ENCODE data around the gene TMEM132D. TPM values are rescaled to one million over a fixed set of nuclear protein-coding genes. Genes with fewer than 3 reads are reported as not detected.

Gene TMEM132D
- total RNA-seq, 5 donors from 2014 or later (not counting 1 experiment from before 2014, with no cell fraction given) = not detected

GRCh38 chr12:129381715-129382114 is 522.1 kb downstream of the TMEM132D start:
- CTCF ChIA-PET = no interaction called here
- Histone ChIP-seq H3K9me3 (no peaks in the 10 kb centered on the region), H3K36me3 (ENCODE audit: control insufficient read depth in 2 of 2, extremely low read depth in 1 of 2, insufficient read depth in 1 of 2, low read length in 1 of 2) (no peaks in the 10 kb centered on the region), H3K27ac (ENCODE audit: low read length) (no peak overlapping the region), H3K4me3 (ENCODE audit: control insufficient read depth in 1 of 2, extremely low read depth in 1 of 2, low read length in 1 of 2) (no peak overlapping the region), H3K27me3 (replicated peaks in 1 of 2; ENCODE audit: control insufficient read depth in 2 of 2, extremely low read depth in 1 of 2, insufficient read depth in 2 of 2, low read length in 1 of 2) (no peaks in the 10 kb centered on the region), H3K4me1 (ENCODE audit: control insufficient read depth in 1 of 2, extremely low read depth in 1 of 2, insufficient read depth in 2 of 2, low read length in 2 of 2) (no peaks in the 10 kb centered on the region)
- Mint-ChIP-seq H3K27ac (no peak overlapping the region), H3K4me3 (no peak overlapping the region), H3K4me1 (no peaks in the 10 kb centered on the region), H3K36me3 (no peaks in the 10 kb centered on the region), H3K27me3 (no peaks in the 10 kb centered on the region), H3K9me3 (peaks cover 0 to 8% (median 4%) of the 10 kb centered on the region in 3 donors)
- DNase-seq (no peak), ATAC-seq (replicated peaks in 1 of 4) (no peak)
- WGBS (ENCODE audit: insufficient coverage) = no CpG with 5 or more reads among the region's 3 CpGs
- POLR2A ChIA-PET = no interaction called here

DNA sequence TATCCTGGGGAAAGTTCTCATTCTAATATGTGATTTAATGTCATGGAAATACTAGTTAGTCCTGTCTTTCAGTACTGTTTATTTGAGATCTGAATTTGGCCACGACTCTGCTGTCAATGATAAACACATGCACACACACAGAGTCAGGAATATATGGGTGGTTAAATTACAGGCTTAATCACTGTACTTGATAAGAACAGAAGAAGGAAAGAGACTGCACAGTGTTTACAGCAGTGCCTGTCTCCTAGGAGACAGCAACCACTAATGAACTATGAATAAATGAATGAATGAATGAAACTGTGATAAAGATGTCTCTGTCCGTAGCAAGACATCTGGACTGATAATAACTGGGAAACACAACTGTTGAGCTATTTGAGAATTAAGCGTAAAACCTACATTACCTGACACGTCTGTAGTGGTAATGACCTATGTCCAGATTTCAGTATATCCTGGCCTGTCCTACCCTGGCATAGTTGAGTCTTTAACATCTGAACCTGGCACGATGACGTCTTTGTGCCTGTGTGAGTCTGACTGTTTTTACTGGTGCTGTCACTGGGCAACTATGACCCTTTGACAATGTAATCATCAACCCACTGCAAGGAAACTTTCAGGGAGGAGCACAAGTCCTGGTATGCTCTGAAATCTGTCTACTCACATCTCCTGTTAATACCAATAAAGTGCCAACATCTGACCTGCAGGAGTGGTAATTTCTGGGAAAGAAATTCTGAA is 524.6 kb downstream of the TMEM132D start:
- Mint-ChIP-seq H3K36me3 (no peaks in the 10 kb centered on the region), H3K27ac (no peak overlapping the region), H3K4me1 (no peaks in the 10 kb centered on the region), H3K9me3 (peaks cover 1 to 11% (median 4%) of the 10 kb centered on the region in 3 donors), H3K4me3 (no peak overlapping the region), H3K27me3 (no peaks in the 10 kb centered on the region)
- Histone ChIP-seq H3K27me3 (replicated peaks in 1 of 2; ENCODE audit: control insufficient read depth in 2 of 2, extremely low read depth in 1 of 2, insufficient read depth in 2 of 2, low read length in 1 of 2) (no peaks in the 10 kb centered on the region), H3K27ac (ENCODE audit: low read length) (no peak overlapping the region), H3K36me3 (ENCODE audit: control insufficient read depth in 2 of 2, extremely low read depth in 1 of 2, insufficient read depth in 1 of 2, low read length in 1 of 2) (no peaks in the 10 kb centered on the region), H3K4me1 (ENCODE audit: control insufficient read depth in 1 of 2, extremely low read depth in 1 of 2, insufficient read depth in 2 of 2, low read length in 2 of 2) (no peaks in the 10 kb centered on the region), H3K9me3 (no peaks in the 10 kb centered on the region), H3K4me3 (ENCODE audit: control insufficient read depth in 1 of 2, extremely low read depth in 1 of 2, low read length in 1 of 2) (no peak overlapping the region)
- ATAC-seq (replicated peaks in 1 of 4) (no peak), DNase-seq (no peak)
- CTCF ChIA-PET = no interaction called here
- 89% methylated on average over 2 of the region's 6 CpGs for WGBS (ENCODE audit: insufficient coverage)
- POLR2A ChIA-PET = interaction anchor here in 1 of 2 donors (0.6 kb wide), 1 partner anchor 19 kb away, joined by 3 read pairs; no protein-coding TSS in a partner anchor

- Histone ChIP-seq H3K36me3 (ENCODE audit: control insufficient read depth in 2 of 2, extremely low read depth in 1 of 2, insufficient read depth in 1 of 2, low read length in 1 of 2) (no peaks in the 10 kb centered on the region), H3K9me3 (no peaks in the 10 kb centered on the region), H3K4me1 (ENCODE audit: control insufficient read depth in 1 of 2, extremely low read depth in 1 of 2, insufficient read depth in 2 of 2, low read length in 2 of 2) (no peaks in the 10 kb centered on the region), H3K27me3 (replicated peaks in 1 of 2; ENCODE audit: control insufficient read depth in 2 of 2, extremely low read depth in 1 of 2, insufficient read depth in 2 of 2, low read length in 1 of 2) (no peaks in the 10 kb centered on the region), H3K27ac (ENCODE audit: low read length) (no peak overlapping the region), H3K4me3 (ENCODE audit: control insufficient read depth in 1 of 2, extremely low read depth in 1 of 2, low read length in 1 of 2) (no peak overlapping the region)
- Mint-ChIP-seq H3K4me3 (no peak overlapping the region), H3K27me3 (no peaks in the 10 kb centered on the region), H3K27ac (no peak overlapping the region), H3K4me1 (no peaks in the 10 kb centered on the region), H3K36me3 (no peaks in the 10 kb centered on the region), H3K9me3 (peaks cover 4 to 15% (median 5%) of the 10 kb centered on the region in 3 donors)
- ATAC-seq (replicated peaks in 1 of 4) (no peak), DNase-seq (no peak)
- ChIA-PET CTCF (no interaction called here), POLR2A (no interaction called here)
- 70% methylated on average over 3 of the region's 5 CpGs for WGBS (ENCODE audit: insufficient coverage)
Measured at GRCh38 chr12:129378496-129378895, 525.3 kb downstream of the TMEM132D start.

DNA sequence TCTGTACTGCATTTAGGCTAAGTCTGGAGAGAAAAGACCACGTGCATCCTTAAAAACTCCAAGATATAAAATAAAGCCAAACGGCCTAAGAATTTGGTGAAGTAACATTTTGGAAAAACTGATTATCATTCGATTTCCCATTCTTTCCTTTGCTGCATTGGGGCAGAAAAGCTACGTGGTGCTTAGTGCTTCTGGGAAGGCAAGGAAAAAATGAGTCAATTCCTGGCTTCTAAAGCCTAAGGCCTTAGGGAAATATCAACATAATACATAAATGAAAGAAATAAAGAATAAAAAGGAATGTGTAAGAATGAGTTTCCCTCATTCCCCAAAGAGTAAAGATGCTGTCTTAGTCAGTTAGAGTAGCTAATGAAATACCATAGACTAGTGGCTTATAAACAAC is 530.1 kb downstream of the TMEM132D start:
- Histone ChIP-seq H3K27me3 (replicated peaks in 1 of 2; ENCODE audit: control insufficient read depth in 2 of 2, extremely low read depth in 1 of 2, insufficient read depth in 2 of 2, low read length in 1 of 2) (no peaks in the 10 kb centered on the region), H3K4me3 (ENCODE audit: control insufficient read depth in 1 of 2, extremely low read depth in 1 of 2, low read length in 1 of 2) (no peak overlapping the region), H3K36me3 (ENCODE audit: control insufficient read depth in 2 of 2, extremely low read depth in 1 of 2, insufficient read depth in 1 of 2, low read length in 1 of 2) (no peaks in the 10 kb centered on the region), H3K9me3 (no peaks in the 10 kb centered on the region), H3K27ac (ENCODE audit: low read length) (no peak overlapping the region), H3K4me1 (ENCODE audit: control insufficient read depth in 1 of 2, extremely low read depth in 1 of 2, insufficient read depth in 2 of 2, low read length in 2 of 2) (no peaks in the 10 kb centered on the region)
- ATAC-seq (replicated peaks in 1 of 4) = no peak
- ChIA-PET POLR2A (no interaction called here), CTCF (interaction anchor here in 1 of 2 donors (0.7 kb wide), 1 partner anchor 210 kb away, joined by 3 read pairs; no protein-coding TSS in a partner anchor)
- Mint-ChIP-seq H3K9me3 (peaks cover 0 to 15% (median 10%) of the 10 kb centered on the region in 3 donors), H3K4me1 (no peaks in the 10 kb centered on the region), H3K4me3 (no peak overlapping the region), H3K27me3 (no peaks in the 10 kb centered on the region), H3K27ac (no peak overlapping the region), H3K36me3 (no peaks in the 10 kb centered on the region)
- no CpG with 5 or more reads among the region's 4 CpGs for WGBS (ENCODE audit: insufficient coverage)
- DNase-seq = no peak

DNA sequence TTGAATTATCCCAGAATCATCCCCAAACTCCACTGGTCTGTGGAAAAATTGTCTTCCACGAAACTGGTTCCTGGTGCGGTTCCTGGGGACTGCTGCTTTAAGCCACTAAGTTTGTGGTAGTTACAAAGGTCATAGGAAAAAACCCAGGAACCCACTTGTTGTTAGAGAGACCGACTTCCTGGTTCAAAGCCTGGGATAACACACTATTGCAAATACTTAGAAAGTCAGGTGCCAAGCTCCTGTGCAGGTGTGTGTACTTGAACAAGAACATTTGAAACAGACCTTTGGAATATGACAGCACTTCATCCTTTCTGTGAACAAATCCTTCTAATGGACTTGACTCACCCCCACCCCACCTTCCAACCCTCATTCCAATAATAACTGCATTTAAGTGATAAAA is 530.9 kb downstream of the TMEM132D start:
- no CpG with 5 or more reads among the region's 3 CpGs for WGBS (ENCODE audit: insufficient coverage)
- Mint-ChIP-seq H3K27ac (no peak overlapping the region), H3K36me3 (no peaks in the 10 kb centered on the region), H3K4me1 (no peaks in the 10 kb centered on the region), H3K9me3 (peaks cover 0 to 18% (median 18%) of the 10 kb centered on the region in 3 donors), H3K27me3 (no peaks in the 10 kb centered on the region), H3K4me3 (no peak overlapping the region)
- ChIA-PET CTCF (no interaction called here), POLR2A (no interaction called here)
- Histone ChIP-seq H3K4me1 (ENCODE audit: control insufficient read depth in 1 of 2, extremely low read depth in 1 of 2, insufficient read depth in 2 of 2, low read length in 2 of 2) (no peaks in the 10 kb centered on the region), H3K27ac (ENCODE audit: low read length) (no peak overlapping the region), H3K4me3 (ENCODE audit: control insufficient read depth in 1 of 2, extremely low read depth in 1 of 2, low read length in 1 of 2) (no peak overlapping the region), H3K27me3 (replicated peaks in 1 of 2; ENCODE audit: control insufficient read depth in 2 of 2, extremely low read depth in 1 of 2, insufficient read depth in 2 of 2, low read length in 1 of 2) (no peaks in the 10 kb centered on the region), H3K36me3 (ENCODE audit: control insufficient read depth in 2 of 2, extremely low read depth in 1 of 2, insufficient read depth in 1 of 2, low read length in 1 of 2) (no peaks in the 10 kb centered on the region), H3K9me3 (no peaks in the 10 kb centered on the region)
- ATAC-seq (replicated peaks in 1 of 4) (no peak), DNase-seq (no peak)

- ATAC-seq (replicated peaks in 1 of 4) = no peak
- H3K9me3 Mint-ChIP-seq = peaks cover 0 to 18% (median 16%) of the 10 kb centered on the region in 3 donors
- WGBS (ENCODE audit: insufficient coverage) = no CpG with 5 or more reads among the region's 2 CpGs
Measured at GRCh38 chr12:129372348-129372747, 531.5 kb downstream of the TMEM132D start.

More at GRCh38 chr12:129372348-129372747, 531.5 kb downstream of the TMEM132D start:
- no peaks in the 10 kb centered on the region for H3K27me3 Mint-ChIP-seq
- Histone ChIP-seq H3K4me3 (ENCODE audit: control insufficient read depth in 1 of 2, extremely low read depth in 1 of 2, low read length in 1 of 2) (no peak overlapping the region), H3K4me1 (ENCODE audit: control insufficient read depth in 1 of 2, extremely low read depth in 1 of 2, insufficient read depth in 2 of 2, low read length in 2 of 2) (no peaks in the 10 kb centered on the region), H3K27me3 (replicated peaks in 1 of 2; ENCODE audit: control insufficient read depth in 2 of 2, extremely low read depth in 1 of 2, insufficient read depth in 2 of 2, low read length in 1 of 2) (no peaks in the 10 kb centered on the region), H3K36me3 (ENCODE audit: control insufficient read depth in 2 of 2, extremely low read depth in 1 of 2, insufficient read depth in 1 of 2, low read length in 1 of 2) (no peaks in the 10 kb centered on the region), H3K9me3 (no peaks in the 10 kb centered on the region), H3K27ac (ENCODE audit: low read length) (no peak overlapping the region)
- CTCF ChIA-PET = no interaction called here
- POLR2A ChIA-PET = interaction anchor here in 1 of 2 donors (0.6 kb wide), 1 partner anchor 49 kb away, joined by 4 read pairs; no protein-coding TSS in a partner anchor
- no peak for DNase-seq
- H3K4me1 Mint-ChIP-seq = no peaks in the 10 kb centered on the region
- no peaks in the 10 kb centered on the region for H3K36me3 Mint-ChIP-seq
- no peak overlapping the region for H3K27ac Mint-ChIP-seq
- H3K4me3 Mint-ChIP-seq = no peak overlapping the region

Measured in T-cell (primary cell).